HUDEP-2 (cell line): ENCODE results near the gene GAB2.

Source experiments
- DNase-seq, 76 experiments: peaks; one replicate each; lab custom pipeline; 2025; ENCODE audit not compliant: unreplicated experiment in 76 of 76; lab: John Stamatoyannopoulos, UW

Gene GAB2

DNA sequence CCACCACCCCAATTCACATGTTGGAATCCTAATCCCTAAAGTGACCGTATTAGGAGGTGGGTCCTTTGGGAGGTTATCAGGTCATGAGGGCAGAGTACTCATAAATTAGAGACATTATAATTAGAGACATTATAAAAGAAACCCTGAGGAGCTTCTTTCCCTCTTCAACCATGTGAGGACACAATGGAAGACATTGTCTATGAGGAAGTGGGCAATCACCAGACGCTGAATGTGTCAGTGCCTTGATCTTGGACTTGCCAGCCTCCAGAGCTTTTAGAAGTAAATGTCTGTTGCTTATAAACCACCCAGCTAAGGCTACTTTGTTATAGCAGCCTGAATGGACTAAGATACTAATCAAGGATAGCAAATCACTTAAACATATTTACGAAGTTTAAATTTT lies 14.8 kb downstream of the GAB2 start:
- no peak for DNase-seq

DNA sequence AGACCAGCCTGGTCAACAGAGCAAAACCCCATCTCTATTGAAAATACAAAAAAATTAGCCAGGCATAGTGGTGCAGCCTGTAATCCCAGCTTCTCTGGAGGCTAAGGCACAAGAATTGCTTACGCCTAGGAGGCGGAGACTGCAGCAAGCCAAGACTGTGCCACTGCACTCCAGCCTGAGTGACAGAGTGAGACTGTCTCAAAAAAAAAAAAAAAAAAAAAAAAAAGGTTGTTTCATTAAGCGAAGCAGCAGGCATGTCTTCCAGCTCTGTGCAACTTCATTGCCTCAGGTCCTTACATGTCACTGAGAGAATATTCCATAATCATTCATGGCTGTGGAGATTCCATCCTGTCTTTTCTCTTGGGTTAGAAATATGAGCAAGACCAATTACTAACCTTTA lies 16.9 kb downstream of the GAB2 start:
- DNase-seq: no peak

- no peak for DNase-seq
Measured at GRCh38 chr11:78400116-78400515, 17.5 kb downstream of the GAB2 start.

DNA sequence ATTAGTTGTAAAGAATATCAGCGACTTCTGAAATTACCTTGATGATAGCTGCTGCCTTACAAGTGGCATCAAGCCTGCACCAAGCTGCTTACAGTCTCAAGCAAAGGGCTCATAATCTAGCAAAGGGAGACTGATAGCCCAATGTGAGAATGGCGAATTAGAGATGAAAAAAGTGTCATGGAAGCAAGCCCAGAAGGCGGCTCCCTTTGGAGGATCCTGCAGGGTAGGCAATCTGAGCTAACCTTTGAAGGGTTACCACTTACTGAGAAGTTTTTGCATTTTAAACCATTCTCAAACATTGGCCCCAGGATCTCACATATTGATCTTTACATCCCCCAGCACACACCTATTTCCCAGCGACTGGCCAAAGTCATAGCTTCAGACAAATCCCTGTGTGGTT lies 18.5 kb downstream of the GAB2 start:
- DNase-seq: no peak

DNA sequence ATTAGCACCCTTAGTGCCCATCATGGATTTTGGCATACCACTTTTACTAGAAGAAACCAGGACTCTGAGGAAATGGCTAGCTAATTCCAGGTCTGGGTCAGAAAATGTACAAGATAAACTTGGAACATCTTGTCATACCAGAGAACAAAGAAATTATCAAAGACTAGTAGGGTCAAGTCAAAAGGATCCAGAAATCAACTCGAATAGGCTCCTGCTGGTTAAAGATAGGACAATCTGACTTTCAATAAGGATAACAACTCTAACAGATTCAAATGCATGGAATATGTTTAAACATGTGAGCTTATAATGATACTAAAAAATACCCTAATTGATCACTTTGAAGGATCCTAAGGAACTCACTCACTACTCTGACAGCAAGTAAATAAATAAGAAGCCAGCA lies 18.9 kb downstream of the GAB2 start:
- DNase-seq: no peak

- DNase-seq: no peak
Measured at GRCh38 chr11:78397398-78397797, 20.2 kb downstream of the GAB2 start.

GRCh38 chr11:78395597-78395996 lies 22.0 kb downstream of the GAB2 start:
- DNase-seq: peak in 4 of 76 experiments; percentile 10 to 40 (median 16)

- peak in 4 of 76 experiments; percentile 20 to 38 (median 24) for DNase-seq
Measured at GRCh38 chr11:78392854-78393253, 24.8 kb downstream of the GAB2 start.

GRCh38 chr11:78391424-78391823 lies 26.2 kb downstream of the GAB2 start:
- no peak for DNase-seq

DNA sequence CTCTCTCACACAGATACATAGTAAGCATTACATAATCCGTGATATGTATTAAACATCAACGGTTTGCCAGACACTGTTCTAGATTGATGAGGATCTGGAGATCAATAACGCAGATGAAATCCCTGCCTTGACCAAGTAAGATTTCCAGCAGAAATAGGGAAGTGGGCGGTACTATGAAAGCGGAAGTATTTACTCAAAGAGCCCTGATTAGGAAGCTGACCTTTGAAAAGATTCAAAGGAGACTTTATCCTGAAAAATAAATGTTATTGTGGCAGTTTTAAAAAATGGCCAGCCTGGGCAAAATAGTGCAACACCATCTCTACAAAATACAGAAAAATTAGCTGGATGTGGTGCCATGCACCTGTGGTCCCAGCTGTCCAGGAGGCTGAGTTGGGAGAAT lies 26.8 kb downstream of the GAB2 start:
- no peak for DNase-seq

- no peak for DNase-seq
Measured at GRCh38 chr11:78386215-78386941, 31.2 kb downstream of the GAB2 start.

DNA sequence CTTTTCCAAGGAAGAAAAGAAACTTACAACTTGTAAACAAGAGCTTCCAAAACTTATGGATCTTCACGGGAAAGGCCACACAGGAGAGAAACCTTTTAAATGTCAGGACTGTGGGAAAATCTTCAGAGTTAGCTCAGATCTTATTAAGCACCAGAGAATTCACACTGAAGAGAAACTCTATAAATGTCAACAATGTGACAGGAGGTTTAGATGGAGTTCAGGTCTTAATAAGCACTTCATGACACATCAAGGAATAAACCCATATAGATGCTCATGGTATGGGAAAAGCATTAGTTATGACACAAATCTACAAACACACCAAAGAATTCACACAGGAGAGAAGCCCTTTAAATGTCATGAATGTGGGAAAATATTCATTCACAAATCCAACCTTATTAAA lies 32.4 kb downstream of the GAB2 start:
- no peak for DNase-seq

DNA sequence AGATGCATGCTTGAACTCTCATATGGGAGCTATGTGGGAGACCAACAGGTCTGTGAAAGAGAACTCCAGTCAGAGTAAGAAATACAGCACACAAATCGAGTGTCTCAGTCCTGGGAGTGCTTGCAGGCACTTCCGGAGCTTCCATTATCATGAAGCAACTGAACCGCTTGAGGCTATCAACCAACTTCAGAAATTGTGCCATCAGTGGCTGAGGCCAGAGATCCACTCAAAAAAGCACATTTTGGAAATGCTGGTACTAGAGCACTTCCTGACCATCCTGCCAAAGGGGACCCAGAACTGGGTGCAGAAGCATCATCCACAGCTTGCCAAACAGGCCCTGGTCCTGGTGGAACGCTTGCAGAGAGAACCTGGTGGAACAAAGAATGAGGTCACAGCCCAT lies 33.4 kb downstream of the GAB2 start:
- no peak for DNase-seq

- DNase-seq: no peak
Measured at GRCh38 chr11:78381865-78382264, 35.8 kb downstream of the GAB2 start.

GRCh38 chr11:78380615-78381051 lies 37.0 kb downstream of the GAB2 start:
- DNase-seq: no peak

GRCh38 chr11:78379039-78379670 lies 38.5 kb downstream of the GAB2 start:
- DNase-seq: peak in 1 of 76 experiments; percentile 18

DNA sequence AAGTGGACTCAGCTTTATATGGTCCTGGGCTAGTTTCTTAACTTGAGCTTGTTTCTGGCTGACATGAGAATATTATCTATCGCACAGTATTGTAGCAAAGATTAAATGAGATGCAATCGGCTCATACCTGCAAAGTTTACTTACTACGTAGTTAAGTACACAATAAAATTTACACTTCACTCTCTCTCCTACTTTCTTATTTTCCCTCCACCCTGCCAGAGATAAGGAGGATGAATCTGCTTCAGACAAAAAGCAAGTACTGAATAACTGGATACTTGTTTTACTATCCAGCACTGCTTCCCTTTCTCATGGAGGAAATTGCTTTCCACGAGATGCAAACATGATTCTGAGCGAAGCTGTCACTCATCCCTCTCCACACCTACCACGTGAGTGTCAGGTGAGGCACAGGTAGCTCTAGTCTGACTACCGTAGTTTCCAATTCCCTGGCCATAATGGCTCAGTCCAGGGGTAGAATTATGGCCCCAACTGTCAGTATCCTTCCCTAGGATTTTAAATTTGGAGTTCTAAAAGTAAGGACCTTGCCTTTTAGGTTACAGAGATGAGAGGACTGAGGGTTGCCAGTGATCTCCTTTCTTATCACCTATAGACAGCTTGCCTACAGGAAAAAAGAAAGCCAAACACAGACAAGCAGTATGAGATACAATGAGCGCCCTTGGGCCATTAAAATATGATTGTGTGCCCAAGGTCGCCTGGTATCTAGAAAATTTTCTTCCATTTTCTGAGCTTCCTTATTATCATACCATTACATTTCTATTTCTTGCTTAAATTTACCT lies 39.8 kb downstream of the GAB2 start:
- DNase-seq: peak in 23 of 76 experiments; percentile 13 to 71 (median 34)

- no peak for DNase-seq
Measured at GRCh38 chr11:78376858-78377257, 40.8 kb downstream of the GAB2 start.

- DNase-seq: no peak
Measured at GRCh38 chr11:78374917-78375316, 42.7 kb downstream of the GAB2 start.

DNA sequence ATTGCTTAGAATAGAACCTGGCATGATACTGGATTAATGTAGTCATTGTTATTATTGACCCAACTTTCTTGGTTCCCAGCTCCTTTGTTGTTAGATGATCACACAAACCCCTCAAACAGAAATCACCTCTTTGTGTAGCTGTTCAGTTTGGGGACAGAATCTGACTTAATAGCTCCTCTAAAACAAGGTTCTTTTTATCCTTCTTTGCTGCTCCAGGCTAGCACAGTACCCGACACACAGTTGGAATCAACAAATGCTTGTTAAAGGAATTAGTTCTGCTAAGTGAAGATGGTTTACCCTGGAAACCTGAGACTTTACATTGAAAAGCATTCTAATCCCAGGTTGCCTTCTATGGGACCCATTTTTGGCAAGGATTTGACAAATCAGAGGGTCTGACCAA lies 43.9 kb downstream of the GAB2 start:
- no peak for DNase-seq

DNA sequence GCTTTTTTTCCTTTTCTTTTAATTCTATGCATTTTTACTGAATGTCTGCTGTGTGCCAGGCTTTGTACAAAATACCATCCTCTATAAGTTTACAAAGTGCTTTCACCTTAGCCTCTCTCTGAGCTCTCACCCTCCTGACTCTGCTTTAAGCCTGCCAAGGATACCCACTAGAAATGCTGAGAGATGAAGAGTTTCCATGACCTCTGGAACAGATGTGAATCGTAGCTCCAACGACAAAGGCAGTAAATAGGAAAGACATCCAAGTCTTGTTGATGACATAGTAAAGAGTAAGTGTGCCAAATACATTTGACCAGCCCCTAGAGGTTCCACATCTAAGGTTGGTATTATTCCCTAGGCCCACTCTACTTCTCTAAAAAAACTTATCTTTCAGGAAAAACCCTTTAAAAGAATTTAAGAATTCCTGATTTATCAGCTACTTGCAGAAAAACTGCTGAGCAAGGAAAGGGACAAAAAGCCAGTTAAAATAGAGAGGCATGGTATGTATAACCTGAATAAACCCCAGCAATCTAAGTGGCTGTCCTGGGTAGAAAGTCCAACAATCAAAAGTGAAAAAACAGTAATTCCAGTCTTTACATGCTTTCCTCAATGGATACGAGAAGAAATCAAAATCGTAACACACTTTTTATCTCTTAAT lies 45.4 kb downstream of the GAB2 start:
- no peak for DNase-seq
